Mesenchymal stem cell (in vitro differentiated cells and primary cell): Measurements from ENCODE around the gene ABCG5.

Source experiments
- DNase-seq: peaks from one replicate; pipeline ENCODE4 v3.0.0-alpha.2; 2013
- H2AFZ ChIP-seq: one replicate; pipeline ENCODE4 v1.6.1; 2013; ENCODE audit warnings: low read depth, mild to moderate bottlenecking, control low read depth, inconsistent platforms, low read length, moderate library complexity
- H2AK5ac ChIP-seq: 2 replicates; pipeline ENCODE4 v1.6.1; 2013; ENCODE audit warnings: low read length, moderate library complexity, mild to moderate bottlenecking, inconsistent platforms; ENCODE audit not compliant: severe bottlenecking
- H2BK120ac ChIP-seq: one replicate; pipeline ENCODE4 v1.6.1; 2013; ENCODE audit warnings: low read depth, mild to moderate bottlenecking, inconsistent platforms, low read length, moderate library complexity
- H2BK12ac ChIP-seq, 2 experiments: one replicate each; pipeline ENCODE4 v1.6.1; 2013; ENCODE audit warnings: inconsistent platforms in 2 of 2, low read length in 2 of 2, mild to moderate bottlenecking in 2 of 2, moderate library complexity in 2 of 2, control low read depth in 1 of 2
- H2BK15ac ChIP-seq: one replicate; pipeline ENCODE4 v1.6.1; 2013; ENCODE audit warnings: mild to moderate bottlenecking, low read depth, inconsistent platforms; ENCODE audit not compliant: poor library complexity, severe bottlenecking
- H2BK5ac ChIP-seq: 2 replicates; pipeline ENCODE4 v1.6.1; 2013; ENCODE audit warnings: low read depth, mild to moderate bottlenecking, low read length, control low read depth, inconsistent platforms; ENCODE audit not compliant: poor library complexity, severe bottlenecking
- H3K14ac ChIP-seq, 2 experiments: one replicate each; pipeline ENCODE4 v1.6.1; 2013; ENCODE audit warnings: inconsistent platforms in 2 of 2, low read length in 2 of 2, control low read depth in 1 of 2, mild to moderate bottlenecking in 1 of 2, moderate library complexity in 1 of 2
- H3K18ac ChIP-seq, 2 experiments: one replicate each; pipeline ENCODE4 v1.6.1; 2013; ENCODE audit warnings: inconsistent platforms in 2 of 2, low read length in 2 of 2, control low read depth in 1 of 2, low read depth in 1 of 2, mild to moderate bottlenecking in 1 of 2
- H3K23ac ChIP-seq, 2 experiments: one replicate each; pipeline ENCODE4 v1.6.1; 2013; ENCODE audit warnings: inconsistent platforms in 2 of 2, low read length in 2 of 2, mild to moderate bottlenecking in 2 of 2, moderate library complexity in 2 of 2, control low read depth in 1 of 2
- H3K27ac ChIP-seq: 2 replicates; pipeline ENCODE4 v1.5.1; 2013; ENCODE audit warnings: mild to moderate bottlenecking, moderate library complexity, low read length, control low read depth, inconsistent platforms; ENCODE audit not compliant: poor library complexity, severe bottlenecking
- H3K27me3 ChIP-seq, 2 experiments: 2 replicates each; pipeline versions ENCODE4 v1.6.1 to v1.7.0; 2013; ENCODE audit warnings: low read length in 2 of 2, mild to moderate bottlenecking in 2 of 2, moderate library complexity in 2 of 2, control low read depth in 1 of 2, inconsistent platforms in 1 of 2; ENCODE audit not compliant: control insufficient read depth in 1 of 2, insufficient read depth in 1 of 2
- H3K36me3 ChIP-seq, 2 experiments: 2 replicates each; pipeline versions ENCODE4 v1.6.1 to v1.7.0; 2013; ENCODE audit warnings: low read length in 2 of 2, control low read depth in 1 of 2, inconsistent platforms in 1 of 2, low read depth in 1 of 2, mild to moderate bottlenecking in 1 of 2; ENCODE audit not compliant: insufficient read depth in 2 of 2, control insufficient read depth in 1 of 2
- H3K4ac ChIP-seq, 2 experiments: one replicate each; pipeline ENCODE4 v1.6.1; 2013; ENCODE audit warnings: inconsistent platforms in 2 of 2, low read length in 2 of 2, mild to moderate bottlenecking in 2 of 2, moderate library complexity in 2 of 2, control low read depth in 1 of 2, low read depth in 1 of 2
- H3K4me1 ChIP-seq: 2 replicates; pipeline ENCODE4 v1.6.1; 2013; ENCODE audit warnings: low read depth, low read length, control low read depth; ENCODE audit not compliant: control insufficient read depth, insufficient read depth
- H3K4me2 ChIP-seq: 2 replicates; pipeline ENCODE4 v1.6.1; 2013; ENCODE audit warnings: low read length, mild to moderate bottlenecking, inconsistent platforms; ENCODE audit not compliant: poor library complexity, severe bottlenecking
- H3K4me3 ChIP-seq, 2 experiments: 2 replicates each; pipeline versions ENCODE4 v1.5.1 to v1.7.0; 2013; ENCODE audit warnings: low read length in 2 of 2, mild to moderate bottlenecking in 2 of 2, control low read depth in 1 of 2, low read depth in 1 of 2; ENCODE audit not compliant: insufficient read depth in 1 of 2
- H3K79me1 ChIP-seq: replicated peaks from 2 replicates; pipeline ENCODE4 v1.6.1; 2013; ENCODE audit warnings: mild to moderate bottlenecking, control low read depth, low read length, inconsistent platforms; ENCODE audit not compliant: poor library complexity, severe bottlenecking
- H3K9ac ChIP-seq: 2 replicates; pipeline ENCODE4 v1.7.0; 2013; ENCODE audit warnings: mild to moderate bottlenecking, low read length, moderate library complexity
- H3K9me3 ChIP-seq: 2 replicates; pipeline ENCODE4 v1.7.0; 2013; ENCODE audit warnings: mild to moderate bottlenecking, low read length; ENCODE audit not compliant: control insufficient read depth
- H4K8ac ChIP-seq: one replicate; pipeline ENCODE4 v1.6.1; 2013; ENCODE audit warnings: inconsistent platforms, mild to moderate bottlenecking, low read length, moderate library complexity
- H4K91ac ChIP-seq: one replicate; pipeline ENCODE4 v1.6.1; 2013; ENCODE audit warnings: mild to moderate bottlenecking, low read length, inconsistent platforms
- WGBS: methylation state at CpG from one replicate; pipeline ENCODE4 v1.1.7; 2013; ENCODE audit warnings: mixed read lengths; 5-methylcytosine and 5-hydroxymethylcytosine counted together

ABCG5 gene

GRCh38 chr2:43823751-43824150, 14.9 kb downstream of the ABCG5 start:
- Histone ChIP-seq H3K4me2 (no peak overlapping the region), H2BK5ac (no peak overlapping the region), H3K23ac (no peak overlapping the region), H2BK15ac (no peak overlapping the region), H3K9me3 (no peaks in the 10 kb centered on the region), H3K14ac (no peak overlapping the region), H2BK12ac (no peak overlapping the region), H3K4ac (no peak overlapping the region), H3K4me3 (no peak overlapping the region), H2BK120ac (no peak overlapping the region), H2AFZ (no peak overlapping the region), H3K18ac (no peak overlapping the region), H3K9ac (no peak overlapping the region), H4K8ac (no peak overlapping the region), H3K4me1 (no peaks in the 10 kb centered on the region), H3K27ac (no peak overlapping the region), H2AK5ac (no peak overlapping the region), H3K79me1 (no peaks in the 10 kb centered on the region), H3K36me3 (no peaks in the 10 kb centered on the region), H4K91ac (no peak overlapping the region), H3K27me3 (peaks cover 6 to 34% of the 10 kb centered on the region in 2 experiments)
- WGBS = 88% methylated on average over 9 of the region's 11 CpGs
- DNase-seq = no peak

- no peak overlapping the region for H2BK15ac ChIP-seq
- no peak overlapping the region for H2BK120ac ChIP-seq
- H3K36me3 ChIP-seq = no peaks in the 10 kb centered on the region
- H4K91ac ChIP-seq = no peak overlapping the region
- no peak overlapping the region for H3K4me3 ChIP-seq
- H4K8ac ChIP-seq = no peak overlapping the region
- no peak overlapping the region for H2AK5ac ChIP-seq
- H3K4me1 ChIP-seq = no peaks in the 10 kb centered on the region
- H3K4me2 ChIP-seq = no peak overlapping the region
- H2BK12ac ChIP-seq = no peak overlapping the region
- peaks cover 6 to 34% of the 10 kb centered on the region in 2 experiments for H3K27me3 ChIP-seq
- no peak overlapping the region for H3K9ac ChIP-seq
- H3K27ac ChIP-seq = no peak overlapping the region
- no peaks in the 10 kb centered on the region for H3K9me3 ChIP-seq
- no peak overlapping the region for H3K4ac ChIP-seq
- no peak for DNase-seq
- no peaks in the 10 kb centered on the region for H3K79me1 ChIP-seq
- H2AFZ ChIP-seq = no peak overlapping the region
- WGBS = 82% methylated on average over 7 of the region's 7 CpGs
- no peak overlapping the region for H3K14ac ChIP-seq
- H3K18ac ChIP-seq = no peak overlapping the region
- H3K23ac ChIP-seq = no peak overlapping the region
- H2BK5ac ChIP-seq = no peak overlapping the region
Measured at GRCh38 chr2:43822839-43823238, 15.8 kb downstream of the ABCG5 start.

DNA sequence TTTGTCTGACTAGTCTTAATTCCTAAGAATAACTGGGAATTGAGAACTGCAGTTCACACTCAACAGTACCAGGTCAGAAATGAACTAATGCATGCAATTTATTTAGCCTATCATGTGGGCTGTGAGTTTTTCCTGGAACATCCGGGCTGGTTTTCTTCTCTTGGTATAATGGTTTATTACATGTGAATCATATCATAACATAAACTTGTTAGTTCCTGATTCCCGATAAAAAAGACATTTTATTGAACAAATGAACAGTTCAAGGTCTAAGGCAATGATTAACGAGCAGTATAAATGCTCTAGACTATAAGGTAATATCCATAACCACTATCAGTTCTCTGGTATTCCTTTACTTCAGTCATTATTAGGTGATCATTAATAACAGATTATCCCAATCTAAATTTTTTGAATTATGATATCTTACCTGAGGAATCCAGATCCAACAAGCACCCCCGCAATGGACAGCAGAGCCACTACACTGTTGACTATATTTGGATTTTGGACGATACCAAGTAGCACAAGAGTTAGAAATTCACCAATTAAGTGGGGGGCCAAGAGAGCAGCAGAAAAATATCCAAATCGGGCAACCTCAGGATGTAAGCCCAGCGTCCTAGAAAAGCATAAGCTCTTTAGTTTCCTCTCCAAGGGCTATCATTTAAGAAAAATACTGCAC, 19.0 kb downstream of the ABCG5 start:
- H2BK120ac ChIP-seq = no peak overlapping the region
- no peak overlapping the region for H3K4ac ChIP-seq
- H3K27me3 ChIP-seq = peaks cover 6 to 29% of the 10 kb centered on the region in 2 experiments
- H3K27ac ChIP-seq = no peak overlapping the region
- H4K91ac ChIP-seq = no peak overlapping the region
- no peak overlapping the region for H2BK12ac ChIP-seq
- H3K4me1 ChIP-seq = no peaks in the 10 kb centered on the region
- 97% methylated on average over 4 of the region's 7 CpGs for WGBS
- no peak overlapping the region for H2BK15ac ChIP-seq
- no peak overlapping the region for H3K4me3 ChIP-seq
- no peaks in the 10 kb centered on the region for H3K36me3 ChIP-seq
- no peak overlapping the region for H2AK5ac ChIP-seq
- H3K4me2 ChIP-seq = no peak overlapping the region
- H3K9ac ChIP-seq = no peak overlapping the region
- H3K18ac ChIP-seq = no peak overlapping the region
- no peaks in the 10 kb centered on the region for H3K9me3 ChIP-seq
- no peak overlapping the region for H4K8ac ChIP-seq
- no peak overlapping the region for H3K14ac ChIP-seq
- H2BK5ac ChIP-seq = no peak overlapping the region
- no peaks in the 10 kb centered on the region for H3K79me1 ChIP-seq
- no peak overlapping the region for H2AFZ ChIP-seq
- DNase-seq = no peak
- no peak overlapping the region for H3K23ac ChIP-seq

DNA sequence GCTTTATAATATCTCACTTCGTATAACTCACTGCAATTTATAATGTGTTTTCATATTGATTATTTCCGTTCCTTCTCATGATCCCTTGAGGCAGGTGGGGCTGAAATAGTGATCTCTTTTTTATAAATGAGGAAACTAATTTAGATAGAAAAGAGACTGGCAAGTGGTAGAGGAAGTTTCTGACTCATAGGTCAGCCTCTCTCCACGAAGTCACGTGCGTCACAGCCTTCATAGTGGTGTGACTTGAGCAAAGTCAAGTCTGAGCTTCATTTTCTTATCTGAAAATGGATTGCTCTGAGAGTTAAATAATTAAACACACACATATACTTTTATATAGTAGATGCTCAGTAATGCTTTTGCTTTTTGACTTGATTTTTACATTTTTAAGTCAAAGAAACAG, 19.9 kb downstream of the ABCG5 start:
- no peak overlapping the region for H4K8ac ChIP-seq
- H2BK5ac ChIP-seq = no peak overlapping the region
- peak; percentile 72 for DNase-seq
- H3K9me3 ChIP-seq = no peaks in the 10 kb centered on the region
- H3K9ac ChIP-seq = no peak overlapping the region
- no peak overlapping the region for H3K23ac ChIP-seq
- WGBS = 64% methylated on average over 4 of the region's 5 CpGs
- H3K4me2 ChIP-seq = no peak overlapping the region
- H3K27ac ChIP-seq = no peak overlapping the region
- no peak overlapping the region for H2BK120ac ChIP-seq
- no peak overlapping the region for H4K91ac ChIP-seq
- no peaks in the 10 kb centered on the region for H3K79me1 ChIP-seq
- no peak overlapping the region for H3K14ac ChIP-seq
- H2AFZ ChIP-seq = no peak overlapping the region
- no peak overlapping the region for H3K18ac ChIP-seq
- peaks cover 6 to 24% of the 10 kb centered on the region in 2 experiments for H3K27me3 ChIP-seq
- no peak overlapping the region for H2BK15ac ChIP-seq
- no peak overlapping the region for H2AK5ac ChIP-seq
- H3K4me3 ChIP-seq = no peak overlapping the region
- no peaks in the 10 kb centered on the region for H3K4me1 ChIP-seq
- no peaks in the 10 kb centered on the region for H3K36me3 ChIP-seq
- no peak overlapping the region for H3K4ac ChIP-seq
- H2BK12ac ChIP-seq = no peak overlapping the region
